Measurements from ENCODE around the gene TARP.
"Not testable (repeated sequence)": the region's sequence is repeated elsewhere in the genome, so short reads cannot be mapped to it uniquely, and the experiment has no call there.

TARP gene

GRCh38 chr7:38274486-38274885 is 1.1 kb upstream of the TARP start:
- no peak overlapping the region for H3K4me3 ChIP-seq (ENCODE audit: control insufficient read depth, low read depth, low read length)
- no peak for DNase-seq (ENCODE audit: low read depth)
- no peak for TF ChIP-seq CTCF (IDR thresholded peaks at IDR 0.05; ENCODE audit: control insufficient read depth, insufficient read depth, low read depth, low read length, missing control alignments)

- not testable (repeated sequence) for H3K4me3 ChIP-seq (ENCODE audit: control insufficient read depth, low read depth, low read length); DNase-seq (ENCODE audit: low read depth)
Measured at GRCh38 chr7:38270405-38270804, 3.0 kb downstream of the TARP start.

GRCh38 chr7:38269704-38270346 is 3.6 kb downstream of the TARP start:
- H3K4me3 ChIP-seq (ENCODE audit: control insufficient read depth, low read depth, low read length); DNase-seq (ENCODE audit: low read depth): not testable (repeated sequence)

- not testable (repeated sequence) for H3K4me3 ChIP-seq (ENCODE audit: control insufficient read depth, low read depth, low read length); DNase-seq (ENCODE audit: low read depth)
Measured at GRCh38 chr7:38265958-38266357, 7.5 kb downstream of the TARP start.

- H3K4me3 ChIP-seq (ENCODE audit: control insufficient read depth, low read depth, low read length); DNase-seq (ENCODE audit: low read depth): not testable (repeated sequence)
Measured at GRCh38 chr7:38264602-38265001, 8.8 kb downstream of the TARP start.

- DNase-seq (ENCODE audit: low read depth); H3K4me3 ChIP-seq (ENCODE audit: control insufficient read depth, low read depth, low read length): not testable (repeated sequence)
Measured at GRCh38 chr7:38263274-38263673, 10.2 kb downstream of the TARP start.

DNA sequence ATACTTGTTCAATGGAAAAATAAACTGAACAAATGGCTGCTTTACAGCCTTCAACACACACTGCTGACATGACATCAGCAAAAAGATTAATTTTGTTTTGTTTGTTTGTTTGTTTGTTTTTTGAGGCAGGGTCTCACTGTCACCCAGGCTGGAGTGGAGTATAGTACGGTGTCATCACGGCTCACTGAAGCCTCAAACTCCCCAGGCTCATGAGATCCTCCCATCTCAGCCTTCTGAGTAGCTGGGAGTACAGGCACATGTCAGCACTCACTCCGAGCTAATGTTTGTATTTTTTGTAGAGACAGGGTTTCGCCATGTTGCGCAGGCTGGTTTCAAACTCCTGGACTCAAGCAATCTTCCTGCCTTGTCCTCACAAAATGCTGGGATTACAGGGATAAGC is 10.9 kb downstream of the TARP start:
- DNase-seq (ENCODE audit: low read depth), result no peak
- no peak for TF ChIP-seq CTCF (IDR thresholded peaks at IDR 0.05; ENCODE audit: control insufficient read depth, insufficient read depth, low read depth, low read length, missing control alignments)
- H3K4me3 ChIP-seq (ENCODE audit: control insufficient read depth, low read depth, low read length), result no peak overlapping the region

GRCh38 chr7:38262026-38262425 is 11.4 kb downstream of the TARP start:
- H3K4me3 ChIP-seq (ENCODE audit: control insufficient read depth, low read depth, low read length); DNase-seq (ENCODE audit: low read depth): not testable (repeated sequence)

DNA sequence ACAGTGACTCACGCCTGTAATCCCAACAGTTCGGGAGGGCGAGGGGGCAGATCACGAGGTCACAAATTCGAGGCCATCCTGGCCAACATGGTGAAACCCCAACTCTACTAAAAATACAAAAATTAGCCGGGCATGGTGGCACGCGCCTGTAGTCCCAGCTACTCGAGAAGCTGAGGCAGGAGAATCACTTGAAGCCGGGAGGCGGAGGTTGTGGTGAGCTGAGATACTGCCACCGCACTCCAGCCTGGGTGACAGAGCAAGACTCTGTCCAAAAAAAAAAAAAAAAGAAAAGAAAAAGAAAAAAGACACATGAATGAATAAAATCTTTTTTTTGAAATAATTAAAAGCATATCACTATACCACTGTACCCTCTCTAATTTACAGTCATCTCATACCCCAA is 11.8 kb downstream of the TARP start:
- not testable (repeated sequence) for H3K4me3 ChIP-seq (ENCODE audit: control insufficient read depth, low read depth, low read length); DNase-seq (ENCODE audit: low read depth)

GRCh38 chr7:38259157-38259556 is 14.3 kb downstream of the TARP start:
- H3K4me3 ChIP-seq (ENCODE audit: control insufficient read depth, low read depth, low read length); DNase-seq (ENCODE audit: low read depth): not testable (repeated sequence)

DNA sequence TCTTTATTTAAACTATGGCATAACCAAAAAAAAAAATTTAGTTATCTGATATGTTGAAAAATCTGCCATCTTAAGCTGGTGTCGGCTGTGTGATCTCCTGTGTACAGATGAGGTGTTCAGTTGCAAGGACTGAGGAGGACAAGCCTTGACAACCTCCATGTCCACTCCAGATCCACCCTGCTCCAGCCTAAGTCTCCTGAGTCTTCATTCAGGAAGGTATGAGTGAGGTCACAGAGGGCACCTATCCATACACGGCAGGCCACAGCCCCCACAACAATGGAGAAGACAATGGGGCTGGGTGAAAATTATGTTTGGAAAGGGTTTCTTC is 16.1 kb downstream of the TARP start:
- TF ChIP-seq CTCF (IDR thresholded peaks at IDR 0.05; ENCODE audit: control insufficient read depth, insufficient read depth, low read depth, low read length, missing control alignments), result no peak
- H3K4me3 ChIP-seq (ENCODE audit: control insufficient read depth, low read depth, low read length), result no peak overlapping the region
- DNase-seq (ENCODE audit: low read depth), result no peak

DNA sequence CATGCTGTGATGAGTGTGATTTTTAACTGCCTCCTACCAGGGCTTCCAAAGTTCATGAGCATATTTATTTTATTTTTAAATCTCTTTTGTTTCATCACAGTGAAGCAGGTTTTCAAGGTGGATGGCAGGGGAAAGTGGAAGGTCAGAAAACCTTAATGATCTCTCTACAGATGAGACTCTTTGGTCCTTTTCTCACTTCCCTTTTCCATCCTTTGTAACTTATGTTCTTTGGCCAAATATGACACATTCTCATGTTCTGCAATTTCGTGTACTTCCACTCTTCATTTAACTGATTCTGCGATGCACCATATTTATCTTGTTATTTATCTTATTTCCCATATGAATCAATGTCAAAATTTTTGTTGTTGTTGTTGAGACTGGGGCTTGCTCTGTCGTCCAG is 23.6 kb downstream of the TARP start:
- H3K4me3 ChIP-seq (ENCODE audit: control insufficient read depth, low read depth, low read length); DNase-seq (ENCODE audit: low read depth): not testable (repeated sequence)
